AG04450 (cell line): ENCODE measurements around the gene RASGEF1C. TPM values are rescaled to one million over a fixed set of nuclear protein-coding genes. Genes with fewer than 3 reads are reported as not detected.

ENCODE experiments used
- CTCF ChIA-PET: fragments of 300-600, 350-600 bp; formaldehyde crosslinking; extraction: SDS; loops from one replicate; lab custom pipeline; 2022; ENCODE audit warnings: antibody characterized with exemption, inconsistent platforms; lab: Charles Lee
- POLR2A ChIA-PET: fragments of 350-600 bp; formaldehyde crosslinking; extraction: SDS; loops from one replicate; lab custom pipeline; 2021; ENCODE audit warnings: antibody characterized with exemption, inconsistent platforms; lab: Yijun Ruan, JAX
- DNase-seq: peaks from one replicate; pipeline ENCODE4 v3.0.0-alpha.2; 2011; ENCODE audit warnings: low read depth, low spot score
- H3K27ac ChIP-seq: one replicate; pipeline ENCODE4 v1.5.1; 2012; ENCODE audit warnings: low read depth, low read length, control low read depth
- H3K27me3 ChIP-seq: one replicate; pipeline ENCODE4 v1.6.0; 2012; ENCODE audit warnings: low read length; ENCODE audit not compliant: control insufficient read depth, insufficient read depth
- H3K4me3 ChIP-seq: 2 replicates; pipeline ENCODE4 v1.5.1; 2011; ENCODE audit warnings: mild to moderate bottlenecking, low read depth, low read length, control low read depth
- H3K9me3 ChIP-seq: 2 replicates; pipeline ENCODE4 v1.5.1; 2012; ENCODE audit warnings: low read length; ENCODE audit not compliant: control insufficient read depth, insufficient read depth
- polyA plus RNA-seq: library from polyadenylated mRNA; depleted of rRNA; stranded (reverse); fragments of >200 nt; gene quantifications from 2 replicates; pipeline ENCODE4 v1.2.3, GENCODE V29; 2011
- TF ChIP-seq, protein P1 (sequence below): IDR thresholded peaks from 2 replicates; pipeline ENCODE4 v1.5.1; 2011; ENCODE audit warnings: low read depth, low read length, control low read depth, inconsistent platforms

Gene RASGEF1C
- polyA plus RNA-seq, 1 experiment: not detected

DNA sequence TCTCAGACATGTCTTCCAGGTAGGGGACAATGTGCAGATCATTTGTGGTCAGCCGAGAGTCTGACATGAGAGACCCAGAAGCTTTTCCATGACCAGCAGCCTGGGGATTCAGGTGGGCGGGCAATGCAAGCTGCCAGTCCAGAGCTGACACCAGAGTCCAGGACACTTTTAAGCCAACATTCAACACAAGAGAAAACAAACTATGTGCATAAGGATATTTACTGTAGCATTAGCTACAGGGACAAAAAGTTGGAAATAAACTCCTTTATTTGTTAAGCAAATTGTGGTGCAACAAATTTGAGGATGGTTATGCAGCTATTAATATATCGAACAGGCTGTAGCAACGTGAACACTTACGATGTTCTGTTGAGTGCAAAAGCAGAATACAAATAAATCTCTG lies 127.5 kb downstream of the RASGEF1C start:
- Histone ChIP-seq H3K27me3 (peaks cover 11% of the 10 kb centered on the region), H3K4me3 (no peak overlapping the region), H3K27ac (no peak overlapping the region), H3K9me3 (peaks cover 10% of the 10 kb centered on the region)
- ChIA-PET CTCF (interaction anchor here (2.5 kb wide), 1 partner anchor 10 kb away, joined by 19 read pairs; no protein-coding TSS in a partner anchor), POLR2A (no interaction called here)
- TF ChIP-seq, protein P1, sequence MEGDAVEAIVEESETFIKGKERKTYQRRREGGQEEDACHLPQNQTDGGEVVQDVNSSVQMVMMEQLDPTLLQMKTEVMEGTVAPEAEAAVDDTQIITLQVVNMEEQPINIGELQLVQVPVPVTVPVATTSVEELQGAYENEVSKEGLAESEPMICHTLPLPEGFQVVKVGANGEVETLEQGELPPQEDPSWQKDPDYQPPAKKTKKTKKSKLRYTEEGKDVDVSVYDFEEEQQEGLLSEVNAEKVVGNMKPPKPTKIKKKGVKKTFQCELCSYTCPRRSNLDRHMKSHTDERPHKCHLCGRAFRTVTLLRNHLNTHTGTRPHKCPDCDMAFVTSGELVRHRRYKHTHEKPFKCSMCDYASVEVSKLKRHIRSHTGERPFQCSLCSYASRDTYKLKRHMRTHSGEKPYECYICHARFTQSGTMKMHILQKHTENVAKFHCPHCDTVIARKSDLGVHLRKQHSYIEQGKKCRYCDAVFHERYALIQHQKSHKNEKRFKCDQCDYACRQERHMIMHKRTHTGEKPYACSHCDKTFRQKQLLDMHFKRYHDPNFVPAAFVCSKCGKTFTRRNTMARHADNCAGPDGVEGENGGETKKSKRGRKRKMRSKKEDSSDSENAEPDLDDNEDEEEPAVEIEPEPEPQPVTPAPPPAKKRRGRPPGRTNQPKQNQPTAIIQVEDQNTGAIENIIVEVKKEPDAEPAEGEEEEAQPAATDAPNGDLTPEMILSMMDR: no peak
- DNase-seq: no peak

- Histone ChIP-seq H3K27me3 (peaks cover 11% of the 10 kb centered on the region), H3K27ac (no peak overlapping the region), H3K4me3 (no peak overlapping the region), H3K9me3 (peaks cover 10% of the 10 kb centered on the region)
- TF ChIP-seq, protein P1: no peak
- ChIA-PET CTCF (interaction anchor here (2.5 kb wide), 1 partner anchor 11 kb away, joined by 19 read pairs; no protein-coding TSS in a partner anchor), POLR2A (no interaction called here)
- DNase-seq: no peak
These were observed 128.3 kb downstream of the RASGEF1C start for GRCh38 chr5:180080486-180081280.

GRCh38 chr5:180079702-180080466 lies 129.1 kb downstream of the RASGEF1C start:
- Histone ChIP-seq H3K27ac (no peak overlapping the region), H3K27me3 (peaks cover 15% of the 10 kb centered on the region), H3K9me3 (peaks cover 10% of the 10 kb centered on the region), H3K4me3 (no peak overlapping the region)
- no peak for DNase-seq
- ChIA-PET CTCF (interaction anchor here (2.5 to 3.3 kb wide), 2 partner anchors 11 kb away, joined by 19 to 27 read pairs; no protein-coding TSS in a partner anchor), POLR2A (no interaction called here)
- TF ChIP-seq, protein P1: no peak

DNA sequence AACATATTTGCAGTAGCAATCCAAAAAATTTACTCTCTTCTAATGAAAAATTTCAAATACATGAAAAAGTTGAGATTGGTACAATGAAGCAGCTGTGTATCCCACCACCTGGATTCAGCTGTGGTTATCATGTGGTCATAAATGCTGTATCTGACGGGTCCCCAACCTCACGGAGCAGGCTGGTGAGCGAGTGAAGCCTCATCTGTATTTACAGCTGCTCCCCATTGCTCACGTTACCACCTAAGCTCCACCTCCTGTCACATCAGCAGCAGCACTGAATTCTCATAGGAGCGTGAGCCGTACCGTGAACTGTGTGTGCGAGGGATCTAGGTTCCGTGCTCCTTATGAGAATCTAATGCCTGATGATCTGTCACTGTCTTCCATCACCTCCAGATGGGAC lies 130.7 kb downstream of the RASGEF1C start:
- Histone ChIP-seq H3K4me3 (no peak overlapping the region), H3K9me3 (peaks cover 11% of the 10 kb centered on the region), H3K27ac (no peak overlapping the region), H3K27me3 (peaks cover 10% of the 10 kb centered on the region)
- ChIA-PET POLR2A (no interaction called here), CTCF (interaction anchor here (3.3 kb wide), 1 partner anchor 13 kb away, joined by 27 read pairs; no protein-coding TSS in a partner anchor)
- TF ChIP-seq, protein P1: no peak
- DNase-seq: no peak
